SK-MEL-5 (cell line): Measurements from ENCODE around the gene ENPP3. TPM values are rescaled to one million over a fixed set of nuclear protein-coding genes. Genes with fewer than 3 reads are reported as not detected.
"Not testable (repeated sequence)": the region's sequence is repeated elsewhere in the genome, so short reads cannot be mapped to it uniquely, and the experiment has no call there.

Experiments used
- DNase-seq: peaks from one replicate; pipeline ENCODE4 v3.0.0-alpha.2; 2016; ENCODE audit warnings: low read depth, low spot score
- in situ Hi-C: cut with HindIII; loops from 2 replicates; pipeline ENCODE4 v1.10.0; 2016; ENCODE audit warnings: low sequenced_read_pairs, high pct_unique_total_duplicates, low pct_unique_long_range_greater_than_20kb
- total RNA-seq: library from RNA; depleted of rRNA; stranded (reverse); fragments of >200 nt; shearing (Covaris generic); gene quantifications from 2 replicates; pipeline ENCODE4 v1.2.3, GENCODE V29; 2014

The ENPP3 gene
- total RNA-seq, 1 experiment from 2014 or later = 0.66 TPM

DNA sequence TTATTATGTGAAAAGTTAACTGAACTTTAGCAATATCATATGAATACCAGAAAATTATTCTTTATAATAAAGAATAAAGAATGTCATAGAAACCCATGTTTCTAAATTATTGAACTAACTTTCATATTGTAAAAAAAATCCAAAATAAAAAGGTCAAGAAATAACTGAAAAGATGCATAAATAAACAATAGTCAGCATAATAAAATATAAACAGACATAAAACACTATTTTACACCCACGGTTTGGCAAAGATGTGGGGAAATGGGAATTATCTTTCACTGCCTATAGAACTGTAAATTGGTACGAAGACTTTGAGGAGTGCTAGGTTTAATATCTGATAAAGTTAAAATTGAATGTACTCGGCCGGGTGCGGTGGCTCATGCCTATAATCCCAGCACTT lies 108.4 kb downstream of the ENPP3 start:
- no peak for DNase-seq
- in situ Hi-C loops = no loop called here

DNA sequence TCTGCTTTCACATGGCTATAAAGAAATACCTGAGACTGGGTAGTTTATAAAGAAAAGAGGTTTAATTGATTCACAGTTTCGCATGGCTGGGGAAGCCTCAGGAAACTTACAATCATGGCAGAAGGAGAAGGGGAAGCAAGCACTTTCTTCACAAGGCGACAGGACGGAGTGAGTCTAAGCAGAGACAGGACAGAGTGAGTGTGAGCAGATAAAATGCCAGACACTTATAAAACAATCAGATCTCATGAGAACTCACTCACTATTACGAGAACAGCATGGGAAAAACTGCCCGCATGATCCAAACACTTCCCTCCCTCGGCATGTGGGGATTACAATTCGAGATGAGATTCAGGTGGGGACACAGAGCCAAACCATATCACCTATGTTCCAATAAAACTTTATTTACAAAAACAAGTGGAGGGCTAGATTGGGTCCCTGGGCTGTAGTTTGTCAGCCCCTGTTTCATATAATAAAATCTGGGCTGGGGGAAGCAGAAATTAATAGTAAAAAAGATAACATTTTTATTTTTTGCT lies 110.8 kb downstream of the ENPP3 start:
- in situ Hi-C loops = no loop called here
- no peak for DNase-seq

GRCh38 chr6:131749023-131749422 lies 111.9 kb downstream of the ENPP3 start:
- in situ Hi-C loops = no loop called here
- DNase-seq = no peak

DNA sequence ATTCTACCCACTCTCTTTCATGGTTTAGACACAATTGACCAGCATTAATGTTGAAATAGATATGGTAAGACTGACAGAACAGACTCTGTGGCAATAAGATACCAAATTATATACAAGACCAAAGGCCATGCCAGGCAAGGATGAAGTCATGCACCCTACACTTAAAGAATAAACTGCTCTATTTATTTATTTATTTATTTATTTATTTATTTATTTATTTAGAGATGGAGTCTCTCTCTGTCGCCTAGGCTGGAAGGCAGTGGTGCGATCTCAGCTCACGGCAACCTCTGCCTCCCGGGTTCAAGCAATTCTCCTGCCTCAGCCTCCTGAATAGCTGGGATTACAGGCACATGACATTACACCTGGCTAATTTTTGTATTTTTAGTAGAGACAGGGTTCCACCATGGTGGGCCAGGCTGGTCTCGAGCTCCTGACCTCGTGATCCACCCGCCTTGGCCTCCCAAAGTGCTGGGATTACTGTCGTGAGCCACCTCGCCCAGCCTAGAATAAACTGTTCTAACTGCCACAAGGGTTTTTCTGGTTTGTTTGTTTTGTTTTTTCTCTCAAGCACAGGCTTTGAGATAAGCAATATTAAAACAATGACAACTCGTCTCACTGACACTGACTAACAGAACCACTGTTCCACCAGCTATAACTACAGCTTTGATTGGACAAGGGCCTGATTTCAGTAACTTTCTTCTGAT lies 114.1 kb downstream of the ENPP3 start:
- in situ Hi-C loops, DNase-seq: not testable (repeated sequence)

DNA sequence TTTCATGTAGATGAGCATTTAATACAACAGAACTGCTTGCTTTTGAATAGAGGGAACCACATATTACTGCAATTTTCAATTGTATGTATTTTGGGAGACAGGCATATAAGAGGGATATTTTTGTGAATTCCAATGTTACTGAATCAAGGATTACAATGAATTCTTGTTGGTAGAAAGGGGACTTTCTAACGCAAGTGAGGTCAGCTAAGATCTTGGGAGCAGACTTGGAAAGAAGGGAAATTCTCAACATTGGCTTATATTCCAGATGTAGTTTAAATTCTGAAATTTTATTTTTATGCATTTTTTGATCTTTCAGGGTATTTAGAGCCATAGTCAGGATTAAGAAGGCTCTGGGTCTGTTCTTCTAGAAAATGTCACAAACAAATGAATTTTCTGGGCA lies 117.0 kb downstream of the ENPP3 start:
- in situ Hi-C loops = no loop called here
- no peak for DNase-seq

DNA sequence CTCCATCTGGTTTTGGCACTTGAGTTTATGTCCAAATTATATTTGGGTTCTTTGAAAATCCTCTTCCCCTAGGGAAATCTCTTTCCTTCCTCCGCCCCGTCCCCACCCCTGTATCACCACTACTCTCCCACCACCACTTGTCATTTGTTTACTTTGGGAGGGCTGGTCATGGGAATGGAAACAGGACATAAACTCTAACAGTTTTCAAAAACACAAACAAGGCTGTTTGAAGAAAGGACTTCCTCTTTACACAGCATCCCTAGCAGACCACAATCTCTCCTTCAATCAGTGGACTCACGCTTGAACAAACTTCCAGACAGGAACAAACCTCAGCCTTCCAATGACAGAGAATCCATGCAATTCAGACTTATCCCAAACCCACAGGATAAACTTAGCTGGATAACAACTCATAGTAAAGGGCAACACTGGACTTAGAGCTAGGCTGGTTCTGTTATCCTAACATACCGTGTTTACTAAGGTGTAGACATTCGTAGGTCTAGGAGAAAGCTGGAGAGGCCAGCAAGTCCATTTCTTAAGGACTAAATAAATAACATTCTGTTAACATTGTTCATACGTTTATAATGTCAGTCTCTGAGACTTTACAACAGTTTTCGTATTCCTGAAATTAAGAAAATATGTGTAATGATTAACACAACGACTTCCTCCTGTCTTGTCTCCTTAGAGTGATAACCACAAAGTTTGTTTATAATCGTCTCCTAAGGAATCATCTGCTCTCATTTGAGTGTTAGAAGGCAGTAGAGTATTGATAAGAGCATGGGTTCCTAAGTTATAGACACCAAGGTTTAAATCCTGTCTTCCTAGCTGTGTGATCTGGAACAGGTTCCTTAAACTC lies 117.8 kb downstream of the ENPP3 start:
- DNase-seq = no peak
- in situ Hi-C loops = no loop called here

- in situ Hi-C loops = no loop called here
- DNase-seq = no peak
Measured at GRCh38 chr6:131755597-131755996, 118.5 kb downstream of the ENPP3 start.

DNA sequence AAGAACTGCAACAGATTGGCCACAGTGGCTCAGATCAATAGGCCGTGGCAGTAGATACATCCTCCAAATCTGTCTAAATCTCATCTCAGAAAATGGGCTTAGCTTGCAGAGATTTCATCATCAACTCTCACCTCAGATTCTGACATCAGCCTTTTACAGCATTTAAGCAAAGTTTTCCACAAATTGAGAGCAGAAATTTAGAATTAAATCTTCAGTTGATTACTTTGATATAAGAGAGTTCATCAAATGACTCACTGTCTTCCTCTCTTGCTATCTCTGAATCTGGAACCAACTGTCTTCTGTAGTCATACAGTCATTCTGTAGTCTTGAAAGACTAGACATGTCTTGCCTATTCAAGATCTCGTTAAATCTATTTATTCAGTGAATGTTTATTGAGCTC lies 118.9 kb downstream of the ENPP3 start:
- DNase-seq = no peak
- in situ Hi-C loops = no loop called here

DNA sequence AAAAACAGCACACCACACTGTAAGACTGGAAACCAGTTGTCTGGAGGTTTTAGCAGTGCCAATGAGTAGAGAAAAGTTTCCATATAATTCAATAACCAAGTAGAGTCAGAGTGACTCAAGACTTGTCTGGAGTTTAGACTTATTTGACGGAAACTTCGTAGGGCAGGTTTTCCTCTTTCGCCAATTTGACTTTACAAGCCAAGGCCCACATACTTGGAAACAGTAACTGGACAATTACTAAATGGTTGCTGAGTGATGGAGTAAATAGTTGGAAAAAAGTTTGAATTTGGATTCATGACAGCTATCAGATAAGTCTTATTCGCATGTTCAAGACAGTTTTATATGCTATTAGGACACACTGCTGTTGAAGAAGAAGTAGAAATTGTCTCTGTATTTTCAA lies 121.8 kb downstream of the ENPP3 start:
- in situ Hi-C loops = no loop called here
- no peak for DNase-seq

DNA sequence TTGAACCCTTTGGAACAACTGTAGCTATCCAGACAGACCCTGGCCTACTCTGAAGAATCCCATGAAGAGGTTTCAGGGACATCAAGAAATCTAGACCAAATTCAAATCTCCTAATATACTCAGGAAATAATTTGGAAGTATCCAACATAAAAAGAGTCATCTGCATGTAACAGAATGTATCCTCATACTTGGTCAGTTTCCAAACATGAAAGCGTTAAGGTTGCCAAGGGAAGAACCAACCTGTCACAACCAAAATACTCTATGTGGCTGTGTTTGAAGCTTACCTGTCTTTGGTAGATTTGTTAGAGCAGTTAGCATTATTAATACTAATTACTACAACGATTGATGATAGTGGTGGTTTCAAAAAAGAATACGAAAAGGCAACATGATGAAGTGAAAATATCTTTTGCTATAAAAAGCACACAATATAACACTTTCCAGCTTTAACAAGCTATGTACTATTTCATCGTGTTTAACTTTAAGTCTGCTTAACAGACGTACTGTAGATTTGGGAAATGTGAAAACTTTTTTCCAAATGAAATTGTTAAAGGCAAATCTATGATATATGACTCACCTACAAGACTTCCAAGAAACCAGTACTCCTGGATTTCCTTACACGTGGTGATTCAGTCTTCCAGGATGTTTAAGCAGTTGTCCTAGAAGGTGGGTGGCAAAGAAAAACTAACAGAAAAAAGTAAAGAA lies 124.1 kb downstream of the ENPP3 start:
- no peak for DNase-seq

DNA sequence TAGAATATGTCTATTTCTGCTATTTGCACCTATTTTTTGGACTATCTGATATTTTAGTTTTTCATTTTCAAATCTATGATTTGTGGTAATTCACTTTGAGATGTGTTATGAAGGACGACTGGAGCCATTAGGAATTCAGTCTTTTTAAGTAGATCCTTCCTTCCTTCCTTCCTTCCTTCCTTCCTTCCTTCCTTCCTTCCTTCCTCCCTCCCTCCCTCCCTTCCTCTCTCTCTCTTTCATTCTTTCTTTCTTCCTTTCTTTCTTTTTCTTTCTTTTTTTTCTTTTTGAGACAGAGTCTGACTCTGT lies 124.6 kb downstream of the ENPP3 start:
- in situ Hi-C loops = no loop called here
- DNase-seq = no peak

More for the DNA sequence above, 124.1 kb downstream of the ENPP3 start:
- in situ Hi-C loops = no loop called here

DNA sequence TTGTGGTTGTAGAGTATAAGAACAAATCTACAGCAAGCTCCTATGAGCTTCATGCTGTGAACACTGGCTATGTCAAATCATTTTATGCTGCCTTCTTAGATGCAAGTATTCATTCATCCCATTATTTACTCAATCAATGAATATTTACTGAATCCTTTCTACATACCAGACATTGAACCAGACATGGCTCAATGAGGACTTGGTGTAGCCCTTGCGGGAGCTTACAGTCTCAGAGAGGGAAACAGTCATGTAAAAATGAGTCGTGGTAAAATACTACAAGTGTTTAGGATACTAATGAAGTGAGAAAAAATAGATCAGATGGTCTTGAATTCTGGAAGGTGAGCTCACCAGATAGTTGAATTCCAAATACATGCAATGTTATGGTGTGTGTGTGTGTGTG lies 125.9 kb downstream of the ENPP3 start:
- in situ Hi-C loops = no loop called here
- no peak for DNase-seq

DNA sequence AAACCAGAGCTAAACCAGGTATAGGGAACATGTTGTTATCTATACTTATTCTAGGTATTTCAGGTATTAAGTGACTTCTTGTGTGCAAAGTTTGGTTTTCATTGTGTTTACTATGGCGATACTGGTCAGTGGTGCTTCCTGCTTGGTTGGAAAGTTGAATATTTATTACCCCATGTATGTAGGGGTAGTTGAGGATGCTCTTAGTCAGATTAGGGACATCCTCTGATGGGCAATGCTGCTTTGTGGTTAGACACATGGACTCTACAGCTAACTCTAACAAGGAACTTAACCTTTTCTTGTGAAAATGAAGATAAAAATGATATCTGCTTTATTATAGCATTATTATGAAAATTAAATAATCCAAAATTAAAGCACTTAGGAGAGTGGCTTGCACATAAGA lies 126.6 kb downstream of the ENPP3 start:
- in situ Hi-C loops = no loop called here
- DNase-seq = no peak

DNA sequence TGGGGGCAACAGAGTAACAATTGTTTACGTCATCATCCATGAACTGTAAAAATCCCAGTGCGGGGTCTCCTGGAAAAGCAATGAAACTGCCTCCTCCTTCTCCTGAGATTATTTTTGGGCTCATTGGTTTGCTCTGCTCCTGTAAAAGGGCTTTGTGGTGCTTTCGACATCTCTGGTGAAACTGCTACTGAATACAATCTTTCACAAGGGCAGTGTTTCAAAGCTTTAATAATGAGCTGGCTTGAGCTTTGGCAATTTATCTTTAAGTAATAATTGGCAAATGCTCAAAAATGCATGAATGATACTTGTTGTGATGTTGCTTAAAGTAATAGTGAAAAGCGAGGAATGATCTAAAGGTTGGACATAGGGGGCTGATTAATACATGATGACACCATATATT lies 127.2 kb downstream of the ENPP3 start:
- in situ Hi-C loops = no loop called here
- DNase-seq = peak; percentile 57

DNA sequence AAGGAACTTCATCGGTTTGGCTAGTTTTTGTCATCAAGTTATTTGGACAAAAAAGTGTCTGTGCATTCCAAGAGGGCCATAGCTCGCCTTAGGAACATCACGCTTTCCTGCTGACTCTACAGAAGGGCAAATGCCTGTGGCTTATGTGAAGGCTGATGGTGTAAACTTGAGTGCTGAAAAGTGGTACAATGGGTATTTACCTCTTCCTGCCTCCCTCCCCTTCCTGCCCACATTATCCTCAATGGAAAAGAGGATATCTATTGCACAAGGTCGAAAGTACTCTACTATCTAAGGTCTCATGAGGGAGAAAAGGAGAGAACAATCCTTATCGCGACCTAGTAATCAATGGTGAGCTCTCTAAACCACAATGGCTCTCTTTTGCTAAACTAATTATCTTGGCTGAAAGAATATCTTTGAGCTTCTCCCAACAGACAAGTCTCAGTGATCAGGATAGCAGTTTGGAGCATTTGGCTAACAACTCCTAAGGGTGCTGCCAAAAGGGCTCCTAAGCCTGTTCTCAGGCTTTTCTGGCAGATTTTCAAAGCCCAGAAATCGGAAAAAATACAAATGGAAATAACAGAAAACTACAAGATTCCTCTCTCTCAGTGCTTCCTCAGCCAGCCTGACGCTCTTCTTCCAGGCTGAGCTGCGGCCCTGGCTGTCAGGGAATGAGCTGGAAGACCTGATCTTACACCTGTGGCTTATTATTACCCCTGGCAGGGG lies 128.1 kb downstream of the ENPP3 start:
- in situ Hi-C loops = no loop called here
- peak; percentile 85 for DNase-seq

GRCh38 chr6:131765804-131766135 lies 128.7 kb downstream of the ENPP3 start:
- DNase-seq = no peak
- in situ Hi-C loops = no loop called here

DNA sequence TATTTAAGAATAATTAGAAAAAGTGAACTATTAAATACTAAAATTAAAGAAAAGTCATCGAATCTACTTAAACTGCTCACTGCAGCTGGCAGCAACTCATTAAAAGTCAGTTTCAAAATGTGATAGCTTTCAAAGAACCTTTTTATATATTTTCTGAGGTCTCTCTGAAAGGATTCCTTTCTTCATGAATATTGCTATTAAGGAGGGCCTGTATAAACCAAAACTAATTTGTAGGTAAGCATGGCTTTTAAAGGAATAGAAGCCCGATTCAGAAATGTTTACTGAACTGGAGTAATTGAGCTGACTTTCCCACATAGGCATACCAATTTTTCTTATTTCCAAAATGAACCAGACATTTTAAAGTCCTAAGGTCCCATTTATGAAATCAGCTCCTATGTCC lies 129.5 kb downstream of the ENPP3 start:
- in situ Hi-C loops = no loop called here
- DNase-seq = peak; percentile 65

- in situ Hi-C loops = no loop called here
- no peak for DNase-seq
Measured at GRCh38 chr6:131768964-131769363, 131.9 kb downstream of the ENPP3 start.
